Vagina (tissue), 2 donors: ENCODE measurements around the gene CREB3L2.

Experiments used
- POLR2A ChIP-seq, 2 donors: fragments of 450-650 bp; IDR thresholded peaks; one replicate each; pipeline ENCODE4 v1.6.1; 2017; ENCODE audit warnings: antibody characterized with exemption in 2 of 2, mild to moderate bottlenecking in 2 of 2, moderate library complexity in 2 of 2
- POLR2AphosphoS5 ChIP-seq, 2 donors: sonication (generic); formaldehyde crosslinking; IDR thresholded peaks; one replicate each; pipeline ENCODE4 v1.9.0; 2017; ENCODE audit warnings: antibody characterized with exemption in 2 of 2, mild to moderate bottlenecking in 2 of 2, low read depth in 1 of 2; ENCODE audit not compliant: insufficient read depth in 1 of 2
- TF ChIP-seq, protein P1 (sequence below), 3 experiments: fragments of 450-650 bp in 2 of 3; fragments of 200-600 bp in 1 of 3; sonication (generic) in 1 of 3; IDR thresholded peaks; one replicate each; pipeline ENCODE4 v1.5.1; 2017 to 2019; ENCODE audit warnings: antibody characterized with exemption in 3 of 3, mild to moderate bottlenecking in 2 of 3, moderate library complexity in 2 of 3

DNA sequence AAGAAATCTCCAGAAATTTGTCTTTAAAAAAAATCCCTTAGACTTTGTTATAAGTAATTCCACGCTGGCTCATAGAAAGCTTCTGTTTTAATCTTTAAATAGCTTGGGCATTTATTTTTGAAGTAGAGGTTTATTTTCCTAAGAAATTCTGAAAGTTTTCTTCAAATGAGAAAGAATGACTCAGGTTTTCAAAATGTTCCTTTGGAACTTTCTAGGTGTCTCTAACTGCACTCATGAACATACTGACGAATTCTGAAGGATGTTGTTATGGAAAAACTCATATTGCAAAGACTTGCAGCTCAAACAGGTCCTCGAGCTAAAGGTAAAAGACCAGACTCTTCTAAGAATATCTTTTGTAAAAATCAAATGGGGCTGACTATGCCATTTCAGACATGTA, 165.8 kb downstream of the CREB3L2 start:
- no peak for TF ChIP-seq POLR2A (IDR thresholded peaks at IDR 0.05)
- TF ChIP-seq, protein P1, sequence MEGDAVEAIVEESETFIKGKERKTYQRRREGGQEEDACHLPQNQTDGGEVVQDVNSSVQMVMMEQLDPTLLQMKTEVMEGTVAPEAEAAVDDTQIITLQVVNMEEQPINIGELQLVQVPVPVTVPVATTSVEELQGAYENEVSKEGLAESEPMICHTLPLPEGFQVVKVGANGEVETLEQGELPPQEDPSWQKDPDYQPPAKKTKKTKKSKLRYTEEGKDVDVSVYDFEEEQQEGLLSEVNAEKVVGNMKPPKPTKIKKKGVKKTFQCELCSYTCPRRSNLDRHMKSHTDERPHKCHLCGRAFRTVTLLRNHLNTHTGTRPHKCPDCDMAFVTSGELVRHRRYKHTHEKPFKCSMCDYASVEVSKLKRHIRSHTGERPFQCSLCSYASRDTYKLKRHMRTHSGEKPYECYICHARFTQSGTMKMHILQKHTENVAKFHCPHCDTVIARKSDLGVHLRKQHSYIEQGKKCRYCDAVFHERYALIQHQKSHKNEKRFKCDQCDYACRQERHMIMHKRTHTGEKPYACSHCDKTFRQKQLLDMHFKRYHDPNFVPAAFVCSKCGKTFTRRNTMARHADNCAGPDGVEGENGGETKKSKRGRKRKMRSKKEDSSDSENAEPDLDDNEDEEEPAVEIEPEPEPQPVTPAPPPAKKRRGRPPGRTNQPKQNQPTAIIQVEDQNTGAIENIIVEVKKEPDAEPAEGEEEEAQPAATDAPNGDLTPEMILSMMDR (IDR thresholded peaks at IDR 0.05), result no peak
- no peak for TF ChIP-seq POLR2AphosphoS5 (IDR thresholded peaks at IDR 0.05; ENCODE audit: insufficient read depth in 1 of 2, low read depth in 1 of 2)
